K562 treated with DMSO at 1 percent for 48 hours (cell line): ENCODE results near the gene SGCA. TPM values are rescaled to one million over a fixed set of nuclear protein-coding genes. Genes with fewer than 3 reads are reported as not detected.

Experiments
- total RNA-seq: library from RNA; unstranded; fragments of 300-600 nt; gene quantifications from 2 replicates; pipeline ENCODE4 v1.2.3, GENCODE V29; 2022; ENCODE audit warnings: low replicate concordance; ENCODE audit errors: extremely low read depth

SGCA gene
- not detected in 2 replicates for total RNA-seq

DNA sequence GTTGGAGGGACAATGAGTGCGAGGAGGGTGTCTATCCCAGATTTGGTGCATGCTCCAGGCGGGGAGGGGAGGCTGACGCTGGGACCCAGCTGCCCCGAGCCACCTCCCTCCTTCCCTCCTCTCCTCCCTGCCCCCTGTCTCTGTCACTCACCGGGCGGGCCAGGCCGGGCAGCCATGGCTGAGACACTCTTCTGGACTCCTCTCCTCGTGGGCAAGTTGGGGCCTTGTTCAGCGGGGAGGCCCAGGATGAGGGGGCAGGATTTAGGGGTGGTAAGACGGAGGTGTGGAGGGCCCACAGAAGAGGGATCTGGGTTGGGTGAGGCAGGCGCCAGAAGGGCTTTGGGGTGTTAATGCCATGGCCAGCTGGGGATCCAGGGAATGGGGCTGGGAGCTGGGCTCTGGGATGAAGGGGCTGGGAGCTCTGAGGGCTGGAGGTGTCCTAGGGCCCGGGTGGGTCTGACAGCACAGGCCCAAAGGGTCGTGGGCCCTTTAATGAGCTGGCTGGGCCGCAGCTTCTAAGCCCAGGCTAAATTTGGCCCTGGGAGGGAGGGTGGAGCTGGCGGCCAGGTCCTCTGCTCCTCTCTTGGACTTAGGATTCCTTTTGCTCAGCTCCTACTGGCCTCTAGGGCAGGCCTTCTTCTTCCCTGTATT is at the start of gene SGCA:
SGCA (plus strand) TSS at position 139 of the 651 bp plus-strand sequence; CDS start at position 175, 36 bp downstream.

DNA sequence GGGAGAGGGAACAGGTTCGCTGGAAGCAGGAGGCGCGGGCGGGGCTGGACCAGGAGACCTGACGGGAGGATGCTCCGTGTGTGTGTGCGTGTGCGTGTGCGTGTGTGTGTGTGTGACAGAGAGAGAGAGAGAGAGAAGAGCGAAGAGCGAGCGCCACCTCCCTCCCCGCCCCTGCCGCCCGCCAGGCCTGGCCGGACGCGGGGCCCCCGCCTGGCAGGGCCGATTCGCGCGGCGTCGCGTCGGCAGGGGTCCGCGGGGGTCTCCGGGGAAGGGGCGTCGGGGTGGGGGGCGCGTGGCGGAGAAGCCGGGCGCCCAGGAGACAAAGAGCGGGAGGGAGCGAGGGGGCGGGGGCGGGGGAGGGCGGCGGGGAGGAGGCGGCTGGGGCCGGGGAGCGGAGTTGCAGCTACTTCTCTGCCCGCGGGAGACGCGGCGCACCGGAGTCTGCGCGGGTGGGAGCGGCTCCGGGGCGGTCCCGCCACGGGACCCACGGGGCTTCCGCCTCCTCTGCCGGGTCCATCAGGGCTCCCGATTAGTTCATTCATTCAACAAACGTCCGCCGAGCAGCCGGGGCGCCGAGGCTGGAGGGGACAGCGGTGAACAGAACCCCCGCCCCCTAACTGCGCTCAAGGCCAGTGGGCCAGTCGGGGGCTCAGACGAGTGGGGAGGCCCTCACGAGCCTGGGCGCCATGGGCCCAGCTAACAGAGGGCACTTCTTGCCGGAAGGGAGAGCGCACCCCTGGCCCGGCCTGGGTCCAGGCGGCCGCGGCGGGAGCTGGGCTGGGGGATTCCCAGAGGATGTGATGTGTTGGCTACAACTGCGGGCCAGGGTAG is 35.9 kb upstream of the SGCA start, which contains the start of gene SAMD14:
SAMD14 (minus strand) TSS at position 433 of the 831 bp plus-strand sequence. CDS start 5,201 bp downstream, outside the sequence.

DNA sequence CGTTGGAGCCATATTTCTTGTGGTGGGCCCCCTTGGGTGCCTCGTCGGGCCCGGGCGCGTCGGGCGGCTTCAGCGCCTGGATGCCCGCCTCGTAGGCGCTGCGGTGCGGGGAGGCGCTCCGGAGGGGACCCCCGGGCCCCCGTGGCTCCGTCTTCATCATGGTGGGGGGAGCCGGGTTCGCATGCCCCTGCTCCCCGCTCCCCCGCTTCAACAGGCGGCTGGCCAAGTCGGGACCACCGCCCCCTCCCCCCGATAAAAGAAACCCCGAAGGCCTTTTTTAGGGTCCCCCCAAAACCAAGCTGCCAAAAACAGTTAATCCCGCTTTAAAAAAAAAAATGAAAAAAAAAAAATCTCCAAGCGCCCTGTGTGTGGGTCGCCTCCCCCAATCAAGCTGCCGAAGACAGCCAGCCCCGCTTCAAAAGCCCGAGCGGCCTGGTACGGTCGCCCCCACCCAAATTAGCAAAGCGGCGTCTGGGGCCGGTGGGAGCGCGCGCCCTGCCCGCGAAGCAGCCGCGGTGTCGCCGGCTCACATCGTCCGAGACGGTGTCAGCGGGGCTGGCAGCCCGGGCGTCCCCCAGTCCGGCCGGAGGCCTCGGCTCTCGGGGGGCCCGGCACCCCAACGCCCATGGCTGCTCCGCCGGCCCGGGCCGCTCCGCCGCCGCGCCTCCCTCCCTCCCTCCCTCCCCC is 15.3 kb upstream of the SGCA start, which contains the start of gene PPP1R9B:
PPP1R9B (minus strand) TSS at position 324 of the 687 bp plus-strand sequence; CDS start at position 160, 164 bp downstream.

DNA sequence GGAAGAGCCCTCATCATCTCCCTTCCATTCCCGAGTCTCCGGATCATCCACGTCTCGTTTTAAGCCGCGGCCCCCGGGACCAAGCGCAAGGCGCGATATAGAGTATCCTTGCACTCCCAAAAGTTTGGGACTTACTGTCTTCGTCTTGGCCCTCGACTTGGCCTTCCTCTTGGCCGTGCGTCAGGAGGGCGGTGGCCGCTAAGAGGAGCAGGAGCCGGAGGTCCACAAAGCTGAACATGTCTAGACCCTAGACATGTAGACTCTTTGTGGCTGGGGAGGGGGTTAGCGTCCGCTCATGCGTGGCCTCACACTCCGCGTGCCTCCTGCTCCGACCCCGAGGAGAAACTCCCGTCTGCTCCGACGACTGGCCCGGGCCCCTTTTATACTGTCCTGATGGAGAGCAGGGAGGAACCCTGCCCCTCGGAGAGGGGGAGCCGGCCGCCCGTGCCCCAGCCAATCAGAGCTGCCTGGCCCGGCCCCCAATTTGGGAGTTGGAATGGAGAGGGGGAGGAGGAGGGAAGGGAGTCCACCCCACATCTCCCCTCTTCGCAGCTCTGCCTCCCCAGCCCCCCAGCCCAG is 35.6 kb downstream of the SGCA start, which contains the start of gene COL1A1:
COL1A1 (minus strand) TSS at position 356 of the 579 bp plus-strand sequence; CDS start at position 238, 118 bp downstream.

Other genes starting within 250 kb of the SGCA start
- not detected in 2 replicates for gene DLX4, start 196.8 kb upstream of the SGCA start, total RNA-seq
- gene DLX3, start 170.8 kb upstream of the SGCA start, total RNA-seq: not detected in 2 replicates
- not detected in 2 replicates for gene ITGA3, start 109.9 kb upstream of the SGCA start, total RNA-seq
- gene PDK2, start 70.7 kb upstream of the SGCA start, total RNA-seq: not detected in 2 replicates
- gene SAMD14, start 35.8 kb upstream of the SGCA start, total RNA-seq: not detected in 2 replicates
- gene PPP1R9B, start 15.3 kb upstream of the SGCA start, total RNA-seq: not detected in 2 replicates
- not detected in 2 replicates for gene COL1A1, start 35.6 kb downstream of the SGCA start, total RNA-seq
- not detected in 2 replicates for gene TMEM92, start 108.5 kb downstream of the SGCA start, total RNA-seq
- not detected in 2 replicates for gene XYLT2, start 180.1 kb downstream of the SGCA start, total RNA-seq
- not detected in 2 replicates for gene MRPL27, start 207.2 kb downstream of the SGCA start, total RNA-seq
- gene EME1, start 207.2 kb downstream of the SGCA start, total RNA-seq: not detected in 2 replicates
- gene LRRC59, start 231.5 kb downstream of the SGCA start, total RNA-seq: not detected in 2 replicates